IMR-90 (cell line): ENCODE data around the gene MED12. TPM values are rescaled to one million over a fixed set of nuclear protein-coding genes. Genes with fewer than 3 reads are reported as not detected.

Experiments used
- ATAC-seq: fragments of 200-7000 bp; cut with Tn5 transposase; 2 replicates; pipeline ENCODE4 v1.9.1; 2020; ENCODE audit warnings: low read depth, mild to moderate bottlenecking, moderate library complexity
- BruUV-seq: library from RNA; stranded (reverse); fragments of 400-500 nt; replicated peaks from 2 replicates; lab custom pipeline; 2021; lab: Mats Ljungman, UMichigan
- CTCF ChIA-PET: fragments of 300-600 bp; formaldehyde crosslinking; extraction: SDS; loops from one replicate; lab custom pipeline; 2021; ENCODE audit warnings: antibody characterized with exemption; lab: Yijun Ruan, JAX
- POLR2A ChIA-PET: fragments of 300-600 bp; sonication (Branson Sonifier 250); formaldehyde crosslinking; loops from one replicate; lab custom pipeline; 2022; ENCODE audit warnings: antibody characterized with exemption; ENCODE audit not compliant: unreplicated experiment; lab: Charles Lee
- DNase-seq: peaks from one replicate; pipeline ENCODE4 v3.0.0; 2013
- H2AFZ ChIP-seq: replicated peaks from 2 replicates; pipeline ENCODE3; 2013; ENCODE audit warnings: low read length, mild to moderate bottlenecking; ENCODE audit not compliant: poor library complexity
- H2AK5ac ChIP-seq: 2 replicates; pipeline ENCODE4 v1.6.1; 2013; ENCODE audit warnings: low read depth, low read length, inconsistent platforms
- H2AK9ac ChIP-seq: replicated peaks from 2 replicates; pipeline ENCODE3; 2013; ENCODE audit warnings: mild to moderate bottlenecking, low read depth, low read length, moderate library complexity; ENCODE audit not compliant: poor library complexity
- H2BK120ac ChIP-seq: 2 replicates; pipeline ENCODE4 v1.6.1; 2013; ENCODE audit warnings: low read depth, low read length, inconsistent platforms
- H2BK15ac ChIP-seq: 3 replicates; pipeline ENCODE4 v1.6.1; 2013; ENCODE audit warnings: low read depth, low read length, inconsistent platforms
- H2BK20ac ChIP-seq: 2 replicates; pipeline ENCODE4 v1.6.1; 2013; ENCODE audit warnings: low read depth, mild to moderate bottlenecking, inconsistent platforms, low read length, moderate library complexity
- H2BK5ac ChIP-seq: 2 replicates; pipeline ENCODE4 v1.6.1; 2013; ENCODE audit warnings: mild to moderate bottlenecking, low read depth, low read length, inconsistent platforms; ENCODE audit not compliant: poor library complexity, severe bottlenecking
- H3K14ac ChIP-seq: replicated peaks from 2 replicates; pipeline ENCODE4 v1.6.1; 2013; ENCODE audit warnings: low read depth, low read length, inconsistent platforms
- H3K18ac ChIP-seq: 2 replicates; pipeline ENCODE4 v1.6.1; 2013; ENCODE audit warnings: low read depth, low read length, control low read depth
- H3K23ac ChIP-seq: 2 replicates; pipeline ENCODE4 v1.6.1; 2013; ENCODE audit warnings: low read depth, low read length, inconsistent platforms
- H3K27ac ChIP-seq: 2 replicates; pipeline ENCODE4 v1.5.1; 2013; ENCODE audit warnings: mild to moderate bottlenecking, control low read depth, low read length; ENCODE audit not compliant: insufficient read depth
- H3K27me3 ChIP-seq: 2 replicates; pipeline ENCODE4 v1.6.1; 2013; ENCODE audit warnings: low read length; ENCODE audit not compliant: control insufficient read depth, insufficient read depth
- H3K36me3 ChIP-seq: 2 replicates; pipeline ENCODE4 v1.6.1; 2013; ENCODE audit warnings: low read length, mixed read lengths; ENCODE audit not compliant: control insufficient read depth, insufficient read depth
- H3K4ac ChIP-seq: 2 replicates; pipeline ENCODE4 v1.6.1; 2013; ENCODE audit warnings: low read depth, low read length, inconsistent platforms
- H3K4me1 ChIP-seq: 2 replicates; pipeline ENCODE4 v1.6.1; 2013; ENCODE audit warnings: low read length, mixed read lengths; ENCODE audit not compliant: control insufficient read depth, insufficient read depth
- H3K4me2 ChIP-seq: 2 replicates; pipeline ENCODE4 v1.6.1; 2013; ENCODE audit warnings: low read depth, mild to moderate bottlenecking, control low read depth, low read length, moderate library complexity
- H3K4me3 ChIP-seq: 2 replicates; pipeline ENCODE4 v1.5.1; 2013; ENCODE audit warnings: low read depth, mild to moderate bottlenecking, control low read depth, low read length, moderate library complexity; ENCODE audit not compliant: insufficient read depth
- H3K56ac ChIP-seq: 2 replicates; pipeline ENCODE4 v1.6.1; 2013; ENCODE audit warnings: low read length, inconsistent platforms; ENCODE audit not compliant: insufficient read depth; ENCODE audit errors: extremely low read depth
- H3K79me1 ChIP-seq, 2 experiments: 2 replicates each; pipeline ENCODE4 v1.6.1; 2013; ENCODE audit warnings: low read length in 2 of 2, inconsistent platforms in 1 of 2, low read depth in 1 of 2
- H3K9ac ChIP-seq: 2 replicates; pipeline ENCODE4 v1.6.1; 2013; ENCODE audit warnings: low read depth, low read length, control low read depth
- H3K9me1 ChIP-seq: 2 replicates; pipeline ENCODE4 v1.6.1; 2013; ENCODE audit warnings: low read length, inconsistent platforms; ENCODE audit not compliant: insufficient read depth
- H3K9me3 ChIP-seq: 2 replicates; pipeline ENCODE4 v1.6.1; 2013; ENCODE audit warnings: low read length; ENCODE audit not compliant: control insufficient read depth, insufficient read depth
- H4K20me1 ChIP-seq: 2 replicates; pipeline ENCODE4 v1.6.1; 2013; ENCODE audit warnings: low read length, inconsistent platforms; ENCODE audit not compliant: insufficient read depth
- H4K5ac ChIP-seq: 2 replicates; pipeline ENCODE4 v1.6.1; 2013; ENCODE audit warnings: mild to moderate bottlenecking, low read depth, low read length, control low read depth
- H4K8ac ChIP-seq, 2 experiments: 2 replicates each; pipeline ENCODE4 v1.6.1; 2013; ENCODE audit warnings: low read depth in 2 of 2, low read length in 2 of 2, control low read depth in 1 of 2, inconsistent platforms in 1 of 2
- H4K91ac ChIP-seq: 2 replicates; pipeline ENCODE4 v1.6.1; 2013; ENCODE audit warnings: low read depth, low read length, inconsistent platforms; ENCODE audit not compliant: insufficient read depth
- CEBPB ChIP-seq: IDR thresholded peaks from 2 replicates; pipeline ENCODE4 v1.6.1; 2012; ENCODE audit warnings: low read depth, low read length, improper control_type of control experiment
- FOS ChIP-seq: fragments of 150-350 bp; IDR thresholded peaks from 2 replicates; pipeline ENCODE4 v1.6.1; 2016; ENCODE audit warnings: low read depth, low read length
- MAFK ChIP-seq: IDR thresholded peaks from 2 replicates; pipeline ENCODE4 v1.6.1; 2012; ENCODE audit warnings: low read depth, low read length, improper control_type of control experiment
- MXI1 ChIP-seq: IDR thresholded peaks from 2 replicates; pipeline ENCODE4 v1.6.1; 2012; ENCODE audit warnings: low read depth, mild to moderate bottlenecking, low read length, moderate library complexity, borderline replicate concordance
- RAD21 ChIP-seq: IDR thresholded peaks from 2 replicates; pipeline ENCODE4 v1.6.1; 2012; ENCODE audit warnings: low read length, improper control_type of control experiment
- RCOR1 ChIP-seq: IDR thresholded peaks from 2 replicates; pipeline ENCODE4 v1.6.1; 2012; ENCODE audit warnings: mild to moderate bottlenecking, low read length, improper control_type of control experiment; ENCODE audit not compliant: insufficient replicate concordance
- WGBS, 2 experiments: methylation state at CpG; one replicate each; pipeline versions ENCODE4 v1.1.5 to v1.1.7; 2013; ENCODE audit warnings: missing lambda C conversion rate in 2 of 2; ENCODE audit not compliant: insufficient read length in 1 of 2; ENCODE audit errors: extremely low coverage in 2 of 2; 5-methylcytosine and 5-hydroxymethylcytosine counted together
- dilution Hi-C: fragments of 300-500 bp; cut with HindIII; formaldehyde crosslinking; loops from one replicate; pipeline ENCODE4 v1.14.3; 2018; ENCODE audit warnings: low sequenced_read_pairs; ENCODE audit not compliant: unreplicated experiment
- in situ Hi-C: fragments of 300-500 bp; cut with MboI; formaldehyde crosslinking; loops from 3 replicates; pipeline ENCODE4 v1.14.3; 2019; ENCODE audit warnings: low sequenced_read_pairs, inconsistent platforms, mixed read lengths
- intact Hi-C: fragments of 100-400 bp; cut with micrococcal nuclease; formaldehyde crosslinking; loops from 2 replicates; pipeline ENCODE4 v1.10.0; 2022
- polyA plus RNA-seq, 3 experiments: library from polyadenylated mRNA; depleted of rRNA; stranded (reverse); fragments of >200 nt; gene quantifications; 2 replicates each; pipeline ENCODE4 v1.2.3, GENCODE V29; 2012; ENCODE audit warnings: low replicate concordance in 1 of 3
- total RNA-seq: library from RNA; depleted of rRNA; stranded (reverse); fragments of >200 nt; gene quantifications from 2 replicates; pipeline ENCODE4 v1.2.3, GENCODE V29; 2012
- TF ChIP-seq, protein P1 (sequence below): fragments of 150-350 bp; IDR thresholded peaks from 2 replicates; pipeline ENCODE4 v1.6.1; 2016; ENCODE audit warnings: low read depth, mild to moderate bottlenecking, low read length, moderate library complexity, borderline replicate concordance
- TF ChIP-seq, protein P2 (sequence below): fragments of 150-350 bp; IDR thresholded peaks from 2 replicates; pipeline ENCODE4 v1.6.1; 2017; ENCODE audit warnings: mild to moderate bottlenecking, antibody characterized with exemption, low read length, low read depth

MED12 gene
- total and polyA plus RNA-seq, 2 of the 4 experiments (the other 2 are of a cell fraction), result 9.1 to 19.8 TPM

DNA sequence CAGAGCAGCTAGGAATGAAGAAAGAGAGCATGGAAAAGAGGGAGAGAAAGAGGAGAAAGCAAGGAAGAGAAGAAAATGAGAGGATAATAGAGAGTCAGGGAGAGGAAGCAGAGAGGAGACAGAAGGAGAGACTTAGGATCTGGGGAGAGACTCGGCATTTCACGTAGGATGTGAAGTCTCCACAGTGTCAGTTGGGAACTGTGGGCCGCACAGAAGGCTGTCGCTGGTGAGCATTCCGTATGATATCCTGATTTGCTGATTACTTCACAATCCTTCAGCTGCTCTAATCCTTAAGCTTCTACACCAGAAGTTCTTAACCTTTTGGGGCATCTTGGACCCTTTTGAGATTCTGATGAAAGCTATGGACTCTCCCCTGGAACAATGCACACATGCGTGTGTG is 40.2 kb downstream of the MED12 start:
- CTCF ChIA-PET, result no interaction called here
- intact Hi-C loops (no loop called here), dilution Hi-C loops (no loop called here), in situ Hi-C loops (no loop called here)
- Histone ChIP-seq H3K56ac (no peak overlapping the region), H3K9ac (no peak overlapping the region), H3K27ac (no peak overlapping the region), H3K27me3 (peaks cover 12% of the 10 kb centered on the region; the same call in 1 of the 2 replicates), H3K23ac (no peak overlapping the region), H2BK120ac (no peak overlapping the region), H4K5ac (no peak overlapping the region), H3K4ac (no peak overlapping the region), H2AFZ (no peak overlapping the region), H3K79me1 (no peaks in the 10 kb centered on the region), H3K14ac (no peak overlapping the region), H2BK20ac (no peak overlapping the region), H2AK5ac (no peak overlapping the region), H4K20me1 (no peaks in the 10 kb centered on the region), H2BK15ac (no peak overlapping the region), H3K9me3 (no peaks in the 10 kb centered on the region), H3K4me2 (no peak overlapping the region), H4K8ac (no peak overlapping the region), H3K9me1 (no peaks in the 10 kb centered on the region), H2BK5ac (no peak overlapping the region), H3K4me1 (no peaks in the 10 kb centered on the region), H3K4me3 (no peak overlapping the region), H4K91ac (no peak overlapping the region), H2AK9ac (no peak overlapping the region), H3K36me3 (no peaks in the 10 kb centered on the region), H3K18ac (no peak overlapping the region)
- no TSS peak for BruUV-seq
- TF ChIP-seq RAD21, result no peak
- TF ChIP-seq RCOR1, result no peak
- no peak for TF ChIP-seq MXI1
- TF ChIP-seq, protein P1, sequence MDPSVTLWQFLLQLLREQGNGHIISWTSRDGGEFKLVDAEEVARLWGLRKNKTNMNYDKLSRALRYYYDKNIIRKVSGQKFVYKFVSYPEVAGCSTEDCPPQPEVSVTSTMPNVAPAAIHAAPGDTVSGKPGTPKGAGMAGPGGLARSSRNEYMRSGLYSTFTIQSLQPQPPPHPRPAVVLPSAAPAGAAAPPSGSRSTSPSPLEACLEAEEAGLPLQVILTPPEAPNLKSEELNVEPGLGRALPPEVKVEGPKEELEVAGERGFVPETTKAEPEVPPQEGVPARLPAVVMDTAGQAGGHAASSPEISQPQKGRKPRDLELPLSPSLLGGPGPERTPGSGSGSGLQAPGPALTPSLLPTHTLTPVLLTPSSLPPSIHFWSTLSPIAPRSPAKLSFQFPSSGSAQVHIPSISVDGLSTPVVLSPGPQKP, result no peak
- TF ChIP-seq CEBPB, result no peak
- TF ChIP-seq, protein P2, sequence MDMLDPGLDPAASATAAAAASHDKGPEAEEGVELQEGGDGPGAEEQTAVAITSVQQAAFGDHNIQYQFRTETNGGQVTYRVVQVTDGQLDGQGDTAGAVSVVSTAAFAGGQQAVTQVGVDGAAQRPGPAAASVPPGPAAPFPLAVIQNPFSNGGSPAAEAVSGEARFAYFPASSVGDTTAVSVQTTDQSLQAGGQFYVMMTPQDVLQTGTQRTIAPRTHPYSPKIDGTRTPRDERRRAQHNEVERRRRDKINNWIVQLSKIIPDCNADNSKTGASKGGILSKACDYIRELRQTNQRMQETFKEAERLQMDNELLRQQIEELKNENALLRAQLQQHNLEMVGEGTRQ, result no peak
- TF ChIP-seq FOS, result no peak
- TF ChIP-seq MAFK, result no peak
- POLR2A ChIA-PET, result no interaction called here
- no peak for ATAC-seq
- no peak for DNase-seq
- 92% methylated on average over 2 of the region's 6 CpGs; no CpG with 5 or more reads in 1 of the 2 experiments for WGBS, 2 experiments
